Mucosa of descending colon (tissue), 3 donors: Measurements from ENCODE around the gene GOLPH3. TPM values are rescaled to one million over a fixed set of nuclear protein-coding genes. Genes with fewer than 3 reads are reported as not detected.

Experiments used
- ATAC-seq: fragments of 200-7000 bp; cut with Tn5 transposase; one replicate; pipeline ENCODE4 v1.9.1; 2020; ENCODE audit warnings: mild to moderate bottlenecking, moderate library complexity
- DNase-seq, 3 donors: peaks; one replicate each; pipeline ENCODE4 v3.0.0-alpha.2; 2020
- H3K36me3 ChIP-seq: fragments of 200-600 bp; one replicate; pipeline ENCODE4 v1.8.0; 2021; ENCODE audit warnings: low read depth, mild to moderate bottlenecking
- H3K4me1 ChIP-seq: fragments of 200-600 bp; one replicate; pipeline ENCODE4 v1.8.0; 2021; ENCODE audit warnings: low read depth, mild to moderate bottlenecking
- H3K4me3 ChIP-seq: fragments of 200-600 bp; one replicate; pipeline ENCODE4 v1.8.0; 2021; ENCODE audit warnings: mild to moderate bottlenecking
- H3K9me3 ChIP-seq: fragments of 200-600 bp; one replicate; pipeline ENCODE4 v1.8.0; 2021; ENCODE audit warnings: mild to moderate bottlenecking
- intact Hi-C, 2 donors: fragments of 100-400 bp; cut with DNase I in 1 of 2; cut with micrococcal nuclease in 1 of 2; formaldehyde crosslinking; loops; one replicate each; pipeline versions ENCODE4 v1.11.0 to v1.11.1; 2022; cut with DNase I, micrococcal nuclease
- total RNA-seq, 3 donors: library from RNA; stranded (reverse); fragmentation: NEBNext Ultra II Directional in 2 of 3; extraction: Animal tissue kit (Norgen Biotek cat#: 25700) in 2 of 3; gene quantifications; one replicate each; pipeline versions ENCODE4 v1.2.1 to v1.2.4, GENCODE V29; 2021 to 2023
- TF ChIP-seq, protein P1 (sequence below): fragments of 200-600 bp; IDR thresholded peaks from one replicate; pipeline ENCODE4 v1.8.0; 2022; ENCODE audit warnings: antibody characterized with exemption, mild to moderate bottlenecking
- donor health status: DM: no; HTN: no; CAD: no; lungs with moderate emphysema.
- donor health status: DM: no; HTN: no; CAD: no.
- donor health status: DM: no; HTN: yes; CAD: no.

The GOLPH3 gene
- total RNA-seq, 3 donors from 2014 or later: 101 to 178 (median 123) TPM

DNA sequence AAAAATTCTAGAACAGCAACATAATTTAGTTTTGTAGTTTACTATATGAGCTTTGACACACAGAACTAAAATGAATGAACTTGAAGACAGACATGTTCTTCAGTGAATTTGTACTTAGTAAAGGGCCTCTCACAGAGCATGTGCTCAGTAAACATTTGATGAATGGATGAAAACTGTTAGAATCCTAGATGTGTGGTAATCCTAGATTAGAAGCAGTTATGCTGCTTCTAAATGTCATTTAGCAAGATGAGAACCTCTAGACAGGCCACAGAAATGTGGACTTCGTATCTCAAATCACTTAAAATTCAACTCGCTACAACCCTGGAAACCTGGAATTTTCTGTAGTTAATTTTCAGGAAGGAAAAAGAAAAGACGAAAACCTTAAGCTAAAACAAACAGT, 8.5 kb downstream of the GOLPH3 start:
- ATAC-seq (no peak), DNase-seq (no peak)
- no peaks in the 10 kb centered on the region for H3K9me3 ChIP-seq
- intact Hi-C loops: no loop called here
- TF ChIP-seq, protein P1, sequence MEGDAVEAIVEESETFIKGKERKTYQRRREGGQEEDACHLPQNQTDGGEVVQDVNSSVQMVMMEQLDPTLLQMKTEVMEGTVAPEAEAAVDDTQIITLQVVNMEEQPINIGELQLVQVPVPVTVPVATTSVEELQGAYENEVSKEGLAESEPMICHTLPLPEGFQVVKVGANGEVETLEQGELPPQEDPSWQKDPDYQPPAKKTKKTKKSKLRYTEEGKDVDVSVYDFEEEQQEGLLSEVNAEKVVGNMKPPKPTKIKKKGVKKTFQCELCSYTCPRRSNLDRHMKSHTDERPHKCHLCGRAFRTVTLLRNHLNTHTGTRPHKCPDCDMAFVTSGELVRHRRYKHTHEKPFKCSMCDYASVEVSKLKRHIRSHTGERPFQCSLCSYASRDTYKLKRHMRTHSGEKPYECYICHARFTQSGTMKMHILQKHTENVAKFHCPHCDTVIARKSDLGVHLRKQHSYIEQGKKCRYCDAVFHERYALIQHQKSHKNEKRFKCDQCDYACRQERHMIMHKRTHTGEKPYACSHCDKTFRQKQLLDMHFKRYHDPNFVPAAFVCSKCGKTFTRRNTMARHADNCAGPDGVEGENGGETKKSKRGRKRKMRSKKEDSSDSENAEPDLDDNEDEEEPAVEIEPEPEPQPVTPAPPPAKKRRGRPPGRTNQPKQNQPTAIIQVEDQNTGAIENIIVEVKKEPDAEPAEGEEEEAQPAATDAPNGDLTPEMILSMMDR: no peak
- H3K36me3 ChIP-seq: no peaks in the 10 kb centered on the region
- H3K4me1 ChIP-seq: peaks cover 32% of the 10 kb centered on the region
- no peak overlapping the region for H3K4me3 ChIP-seq

DNA sequence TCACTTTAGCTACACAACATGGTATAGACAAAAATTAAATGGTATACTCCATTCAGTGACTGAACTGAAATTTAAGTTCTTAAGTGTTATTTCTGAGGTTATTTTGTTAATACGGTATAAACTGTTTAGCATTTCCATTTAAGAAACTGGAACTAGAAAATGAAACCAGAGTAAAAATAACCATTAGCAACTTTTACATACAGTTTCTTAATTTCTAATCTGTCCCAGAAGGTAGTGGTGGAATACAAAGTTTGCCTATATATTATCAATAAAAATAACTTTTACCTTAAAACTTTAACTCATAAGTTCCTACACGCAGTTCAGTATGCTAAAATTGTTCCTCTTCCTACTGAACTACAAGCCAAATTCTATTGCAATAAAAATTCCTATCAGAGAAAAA, 10.3 kb downstream of the GOLPH3 start:
- TF ChIP-seq, protein P1: no peak
- intact Hi-C loops: no loop called here
- Histone ChIP-seq H3K9me3 (no peaks in the 10 kb centered on the region), H3K4me1 (peaks cover 28% of the 10 kb centered on the region), H3K4me3 (no peak overlapping the region), H3K36me3 (no peaks in the 10 kb centered on the region)
- ATAC-seq (no peak), DNase-seq (no peak)

DNA sequence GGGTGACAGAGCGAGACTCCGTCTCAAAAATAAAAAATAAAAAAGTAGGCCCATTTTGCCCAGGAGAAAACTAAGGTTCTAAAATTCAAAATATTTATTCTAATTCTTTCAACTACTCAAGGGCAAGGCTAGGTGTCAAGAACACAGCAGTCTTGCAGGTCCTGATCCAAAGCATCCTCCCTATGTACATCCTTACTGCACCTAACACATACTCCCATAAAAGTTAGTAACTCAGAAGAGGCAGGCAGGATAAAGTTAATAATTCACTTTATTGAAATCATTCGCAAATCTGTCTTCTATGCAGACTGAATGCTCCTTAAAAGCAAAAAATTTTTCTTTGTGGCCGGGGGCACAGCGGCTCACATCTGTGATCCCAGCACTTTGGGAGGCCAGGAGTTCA, 11.1 kb downstream of the GOLPH3 start:
- Histone ChIP-seq H3K4me3 (no peak overlapping the region), H3K9me3 (no peaks in the 10 kb centered on the region), H3K4me1 (peaks cover 28% of the 10 kb centered on the region), H3K36me3 (no peaks in the 10 kb centered on the region)
- intact Hi-C loops: no loop called here
- TF ChIP-seq, protein P1: no peak
- peak; percentile 76 for ATAC-seq
- DNase-seq: no peak

DNA sequence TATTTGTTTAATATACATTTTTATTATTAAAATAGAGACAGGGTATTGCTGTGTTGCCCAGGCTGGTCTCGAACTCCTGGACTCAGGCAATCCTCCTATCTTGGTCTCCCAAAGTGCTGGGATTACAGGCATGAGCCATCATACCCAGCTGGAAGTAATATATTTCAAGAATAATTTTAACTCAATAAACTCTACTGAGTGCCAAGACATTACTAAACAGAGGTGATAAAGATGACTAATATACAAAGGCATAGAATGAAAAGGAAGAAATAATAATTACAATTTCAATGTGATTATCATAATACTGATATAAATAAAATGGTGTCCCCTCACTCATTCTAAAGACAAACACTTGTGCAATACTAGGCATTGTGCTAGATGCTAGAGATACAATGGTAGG, 13.9 kb downstream of the GOLPH3 start:
- intact Hi-C loops: no loop called here
- Histone ChIP-seq H3K36me3 (no peaks in the 10 kb centered on the region), H3K4me1 (peaks cover 23% of the 10 kb centered on the region), H3K9me3 (no peaks in the 10 kb centered on the region), H3K4me3 (no peak overlapping the region)
- TF ChIP-seq, protein P1: no peak
- DNase-seq: no peak
- ATAC-seq: no peak

DNA sequence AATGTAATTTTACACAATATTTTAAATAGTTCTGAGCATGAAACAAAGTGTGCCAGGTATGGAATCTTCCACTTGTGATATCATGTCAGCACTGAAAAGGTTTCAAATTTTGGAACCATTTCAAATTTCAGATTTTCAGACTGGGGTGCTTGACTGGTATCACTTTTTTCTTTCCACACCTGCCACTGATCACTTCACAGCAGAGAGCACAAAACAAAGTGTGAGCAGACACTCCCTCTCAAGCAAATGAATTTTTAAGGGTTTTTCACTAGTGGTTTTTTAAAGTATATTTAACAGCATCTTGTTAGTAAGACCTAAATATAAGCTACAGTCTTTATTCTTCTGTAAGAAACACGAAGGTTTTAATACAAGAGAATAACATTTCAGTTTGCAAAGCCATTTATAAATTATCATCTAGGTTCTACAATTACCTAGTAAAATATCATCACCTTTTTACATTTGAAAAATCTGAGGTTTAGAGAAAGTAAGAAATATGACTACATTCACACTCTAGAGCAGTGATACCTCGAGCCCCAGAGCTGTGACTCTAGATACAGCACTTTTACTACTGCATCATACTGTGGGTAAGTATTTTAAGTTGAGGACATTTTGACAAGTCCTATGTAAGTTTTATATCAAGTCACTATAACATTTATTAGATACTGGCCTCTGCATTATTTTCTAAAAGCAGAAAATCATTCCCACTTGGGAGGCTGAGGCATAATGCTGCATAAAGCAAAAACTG, 14.6 kb downstream of the GOLPH3 start:
- Histone ChIP-seq H3K9me3 (no peaks in the 10 kb centered on the region), H3K36me3 (no peaks in the 10 kb centered on the region), H3K4me1 (peaks cover 18% of the 10 kb centered on the region), H3K4me3 (no peak overlapping the region)
- ATAC-seq (no peak), DNase-seq (no peak)
- TF ChIP-seq, protein P1: no peak
- intact Hi-C loops: no loop called here

DNA sequence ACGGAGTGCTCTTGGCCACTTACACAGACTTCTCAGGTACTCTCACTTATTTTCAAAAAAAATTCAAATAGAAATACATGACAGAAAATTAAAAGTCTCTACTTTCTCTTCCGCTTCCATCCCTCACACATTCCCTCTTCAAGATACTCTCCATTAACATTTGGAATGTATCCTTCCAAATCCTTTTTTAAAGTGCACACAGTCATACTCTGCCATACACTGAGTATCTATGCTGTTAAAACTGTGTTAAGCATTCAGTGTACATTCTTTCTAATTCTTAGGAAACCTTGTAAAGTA, 15.5 kb downstream of the GOLPH3 start:
- intact Hi-C loops: no loop called here
- H3K36me3 ChIP-seq: no peaks in the 10 kb centered on the region
- TF ChIP-seq, protein P1: no peak
- peaks cover 12% of the 10 kb centered on the region for H3K4me1 ChIP-seq
- H3K9me3 ChIP-seq: no peaks in the 10 kb centered on the region
- no peak for DNase-seq
- H3K4me3 ChIP-seq: no peak overlapping the region
- no peak for ATAC-seq
